ENCODE results near the gene ZNF891. TPM values are rescaled to one million over a fixed set of nuclear protein-coding genes. Genes with fewer than 3 reads are reported as not detected.

ZNF891 gene
- total and polyA plus RNA-seq, 2 of the 8 experiments (the other 6 are each of a cell fraction or from before 2014, with no cell fraction given): 1.3 to 3.1 TPM

DNA sequence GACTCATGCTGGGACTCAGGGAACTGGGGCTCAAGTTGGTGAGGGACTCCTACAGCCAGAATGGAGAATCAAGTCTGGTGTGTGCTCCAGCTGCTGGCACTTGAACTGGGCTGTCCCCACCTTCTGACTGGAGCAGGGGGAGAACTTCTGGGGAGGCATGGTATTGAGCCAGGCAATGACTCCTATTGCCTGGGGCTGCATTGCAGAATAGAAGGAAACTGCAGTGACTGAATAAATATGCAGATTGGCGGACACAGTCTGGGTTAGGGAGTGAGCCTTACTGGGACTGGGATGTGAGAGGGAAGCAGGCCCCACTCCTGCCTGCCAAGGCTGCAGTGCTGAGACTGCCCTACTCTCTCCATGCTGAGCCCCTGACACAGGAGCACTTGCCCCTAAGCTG lies 42.4 kb upstream of the ZNF891 start:
- H3K23me2 ChIP-seq (ENCODE audit: low read depth, low read length): no peaks in the 10 kb centered on the region
- no peak overlapping the region for H3K9ac ChIP-seq (replicated peaks in 1 of 4; ENCODE audit: extremely low read depth in 1 of 4, low read depth in 3 of 4, low read length in 3 of 4)
- FAIRE-seq: no peak
- H3K4me3 ChIP-seq (ENCODE audit: extremely low read depth in 1 of 4, insufficient read depth in 2 of 4, low read depth in 3 of 4, low read length in 4 of 4): no peak overlapping the region
- H2AK5ac ChIP-seq (ENCODE audit: low read depth, low read length): no peak overlapping the region
- H2BK5ac ChIP-seq (ENCODE audit: low read depth, low read length): no peak overlapping the region
- no peak overlapping the region for H2BK15ac ChIP-seq (ENCODE audit: low read length)
- H3K18ac ChIP-seq (ENCODE audit: extremely low read depth, low read length): no peak overlapping the region
- no peak overlapping the region for H2BK12ac ChIP-seq (ENCODE audit: low read depth, low read length)
- no peaks in the 10 kb centered on the region for H4K20me1 ChIP-seq (replicated peaks in 1 of 2; ENCODE audit: control insufficient read depth in 1 of 2, insufficient read depth in 2 of 2, low read length in 2 of 2)
- H2BK20ac ChIP-seq (ENCODE audit: low read length): no peak overlapping the region
- no peak overlapping the region for H3K27ac ChIP-seq (ENCODE audit: low read depth, low read length)
- TF ChIP-seq MAFK (IDR thresholded peaks at IDR 0.05; ENCODE audit: low read depth, low read length): no peak
- TF ChIP-seq, protein P1, sequence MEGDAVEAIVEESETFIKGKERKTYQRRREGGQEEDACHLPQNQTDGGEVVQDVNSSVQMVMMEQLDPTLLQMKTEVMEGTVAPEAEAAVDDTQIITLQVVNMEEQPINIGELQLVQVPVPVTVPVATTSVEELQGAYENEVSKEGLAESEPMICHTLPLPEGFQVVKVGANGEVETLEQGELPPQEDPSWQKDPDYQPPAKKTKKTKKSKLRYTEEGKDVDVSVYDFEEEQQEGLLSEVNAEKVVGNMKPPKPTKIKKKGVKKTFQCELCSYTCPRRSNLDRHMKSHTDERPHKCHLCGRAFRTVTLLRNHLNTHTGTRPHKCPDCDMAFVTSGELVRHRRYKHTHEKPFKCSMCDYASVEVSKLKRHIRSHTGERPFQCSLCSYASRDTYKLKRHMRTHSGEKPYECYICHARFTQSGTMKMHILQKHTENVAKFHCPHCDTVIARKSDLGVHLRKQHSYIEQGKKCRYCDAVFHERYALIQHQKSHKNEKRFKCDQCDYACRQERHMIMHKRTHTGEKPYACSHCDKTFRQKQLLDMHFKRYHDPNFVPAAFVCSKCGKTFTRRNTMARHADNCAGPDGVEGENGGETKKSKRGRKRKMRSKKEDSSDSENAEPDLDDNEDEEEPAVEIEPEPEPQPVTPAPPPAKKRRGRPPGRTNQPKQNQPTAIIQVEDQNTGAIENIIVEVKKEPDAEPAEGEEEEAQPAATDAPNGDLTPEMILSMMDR (IDR thresholded peaks at IDR 0.05; ENCODE audit: control extremely low read depth in 1 of 3, insufficient read depth in 1 of 3, low read depth in 1 of 3, low read length in 3 of 3): no peak
- no peak for TF ChIP-seq KDM4A (IDR thresholded peaks at IDR 0.05; ENCODE audit: low read depth, low read length, severe bottlenecking)
- TF ChIP-seq SUZ12 (IDR thresholded peaks at IDR 0.05; ENCODE audit: low read length): no peak
- no peak for TF ChIP-seq SRF (IDR thresholded peaks at IDR 0.05; ENCODE audit: low read depth, low read length)
- CTCF ChIA-PET (ENCODE audit: partially characterized antibody): interaction anchor here (0.5 to 1.2 kb wide), 2 partner anchors 9 to 69 kb away, joined by 3 to 7 read pairs; partner anchors contain the start of gene ZNF268
- no peaks in the 10 kb centered on the region for H3K36me3 ChIP-seq (ENCODE audit: control insufficient read depth in 2 of 4, insufficient read depth in 4 of 4, low read length in 3 of 4)
- H4K91ac ChIP-seq (replicated peaks; ENCODE audit: insufficient read length, low read length): no peak overlapping the region
- no peak overlapping the region for H3K4ac ChIP-seq (replicated peaks; ENCODE audit: insufficient read length, low read depth, low read length)
- peaks cover 53 to 71% of the 10 kb centered on the region in 2 experiments for H3K9me3 ChIP-seq (ENCODE audit: insufficient read depth in 2 of 2, low read depth in 1 of 2, low read length in 1 of 2)
- H3K23ac ChIP-seq (ENCODE audit: insufficient read length): no peak overlapping the region
- no peaks in the 10 kb centered on the region for H3K79me2 ChIP-seq (ENCODE audit: control insufficient read depth in 1 of 2, insufficient read depth in 2 of 2, low read length in 2 of 2)
- no peak overlapping the region for H2AFZ ChIP-seq (ENCODE audit: low read length)
- peaks cover 0 to 1% (median 0%) of the 10 kb centered on the region in 4 experiments; a peak in 1 of 7 replicates for H3K27me3 ChIP-seq (replicated peaks in 1 of 4; ENCODE audit: control insufficient read depth in 3 of 4, extremely low read depth in 1 of 4, insufficient read depth in 3 of 4, low read length in 3 of 4)
- no peak overlapping the region for H3K56ac ChIP-seq (replicated peaks; ENCODE audit: insufficient read length, low read depth, low read length)
- 90% methylated on average over 1 of the region's 1 CpG; no CpG with 5 or more reads in 1 of the 2 experiments for WGBS, 2 experiments (ENCODE audit: extremely low coverage in 1 of 2, insufficient coverage in 1 of 2, insufficient read length in 1 of 2, insufficient replicate concordance in 2 of 2, low coverage in 1 of 2, low lambda C conversion rate in 2 of 2, missing lambda C conversion rate in 1 of 2)
- no peak overlapping the region for H3K4me2 ChIP-seq (ENCODE audit: insufficient read depth in 1 of 2, low read depth in 2 of 2, low read length in 2 of 2)
- no peak overlapping the region for H3K14ac ChIP-seq (ENCODE audit: insufficient read length)
- H2BK120ac ChIP-seq (replicated peaks; ENCODE audit: low read depth, low read length): no peak overlapping the region
- no peaks in the 10 kb centered on the region for H3K4me1 ChIP-seq (replicated peaks in 1 of 4; ENCODE audit: control insufficient read depth in 3 of 4, insufficient read depth in 4 of 4, low read length in 3 of 4)
- no peak overlapping the region for H4K8ac ChIP-seq (ENCODE audit: extremely low read depth, insufficient read depth, low read length)
- no peak overlapping the region for H4K5ac ChIP-seq (ENCODE audit: insufficient read length, low read depth, low read length)
- no peak for DNase-seq (ENCODE audit: low read depth in 1 of 2, low spot score in 2 of 2)
- no peaks in the 10 kb centered on the region for H3K79me1 ChIP-seq (ENCODE audit: low read depth, low read length)
- POLR2A ChIA-PET (ENCODE audit: partially characterized antibody): no interaction called here
